HepG2 (cell line): ENCODE measurements around the gene TMEM141.

Experiments used
- MTF1 ChIP-seq: sonication (generic); formaldehyde crosslinking; IDR thresholded peaks from 2 replicates; pipeline ENCODE4 v1.5.0; 2020; ENCODE audit warnings: missing genetic modification reagents
- RARA ChIP-seq: IDR thresholded peaks from 2 replicates; pipeline ENCODE4 v1.6.1; 2016; ENCODE audit warnings: missing genetic modification reagents, missing compliant biosample characterization
- TF ChIP-seq, protein P1 (sequence below): sonication (generic); formaldehyde crosslinking; IDR thresholded peaks from 2 replicates; pipeline ENCODE4 v1.5.0; 2020; ENCODE audit warnings: mild to moderate bottlenecking, missing genetic modification reagents, moderate library complexity

DNA sequence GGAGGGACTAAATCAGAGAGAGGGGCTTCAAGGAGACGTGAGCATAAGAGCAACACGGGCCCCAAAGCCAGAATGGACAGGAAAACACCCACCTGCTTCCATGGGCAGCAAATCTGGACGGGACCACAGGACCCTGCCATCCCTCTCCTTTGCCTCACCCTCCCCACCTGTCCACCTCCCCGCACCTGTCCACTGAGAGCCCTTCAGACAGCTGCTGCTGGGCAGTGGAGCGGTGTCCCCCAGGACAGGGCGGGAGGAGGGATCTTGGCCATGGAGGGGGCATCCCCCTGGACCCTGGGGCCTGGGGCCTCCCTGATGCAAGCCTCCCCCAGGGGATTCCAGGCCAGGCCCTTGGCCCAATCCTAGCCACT is 7.5 kb downstream of the TMEM141 start:
- no peak for TF ChIP-seq MTF1 (CRISPR knock-in tag)
- no peak for TF ChIP-seq RARA (CRISPR knock-in tag)
- TF ChIP-seq, protein P1, sequence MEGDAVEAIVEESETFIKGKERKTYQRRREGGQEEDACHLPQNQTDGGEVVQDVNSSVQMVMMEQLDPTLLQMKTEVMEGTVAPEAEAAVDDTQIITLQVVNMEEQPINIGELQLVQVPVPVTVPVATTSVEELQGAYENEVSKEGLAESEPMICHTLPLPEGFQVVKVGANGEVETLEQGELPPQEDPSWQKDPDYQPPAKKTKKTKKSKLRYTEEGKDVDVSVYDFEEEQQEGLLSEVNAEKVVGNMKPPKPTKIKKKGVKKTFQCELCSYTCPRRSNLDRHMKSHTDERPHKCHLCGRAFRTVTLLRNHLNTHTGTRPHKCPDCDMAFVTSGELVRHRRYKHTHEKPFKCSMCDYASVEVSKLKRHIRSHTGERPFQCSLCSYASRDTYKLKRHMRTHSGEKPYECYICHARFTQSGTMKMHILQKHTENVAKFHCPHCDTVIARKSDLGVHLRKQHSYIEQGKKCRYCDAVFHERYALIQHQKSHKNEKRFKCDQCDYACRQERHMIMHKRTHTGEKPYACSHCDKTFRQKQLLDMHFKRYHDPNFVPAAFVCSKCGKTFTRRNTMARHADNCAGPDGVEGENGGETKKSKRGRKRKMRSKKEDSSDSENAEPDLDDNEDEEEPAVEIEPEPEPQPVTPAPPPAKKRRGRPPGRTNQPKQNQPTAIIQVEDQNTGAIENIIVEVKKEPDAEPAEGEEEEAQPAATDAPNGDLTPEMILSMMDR (CRISPR knock-in tag): no peak
